ENCODE results near the gene SDCBP2.

The SDCBP2 gene

GRCh38 chr20:1341561-1342265, 12.8 kb upstream of the SDCBP2 start:
- no peak for DNase-seq (ENCODE audit: insufficient read length, low spot score)
- no peak for FAIRE-seq
- no peak for TF ChIP-seq POLR2A (IDR thresholded peaks at IDR 0.05; ENCODE audit: low read depth, low read length)

GRCh38 chr20:1338801-1339200, 9.9 kb upstream of the SDCBP2 start:
- FAIRE-seq (no peak), DNase-seq (ENCODE audit: insufficient read length, low spot score) (no peak)
- no peak for TF ChIP-seq POLR2A (IDR thresholded peaks at IDR 0.05; ENCODE audit: low read depth, low read length)

GRCh38 chr20:1338096-1338495, 9.2 kb upstream of the SDCBP2 start:
- no peak for TF ChIP-seq POLR2A (IDR thresholded peaks at IDR 0.05; ENCODE audit: low read depth, low read length)
- FAIRE-seq (no peak), DNase-seq (ENCODE audit: insufficient read length, low spot score) (no peak)

- TF ChIP-seq POLR2A (IDR thresholded peaks at IDR 0.05; ENCODE audit: low read depth, low read length): no peak
- DNase-seq (ENCODE audit: insufficient read length, low spot score) (no peak), FAIRE-seq (no peak)
Observed at GRCh38 chr20:1337441-1337840, 8.5 kb upstream of the SDCBP2 start.

- no peak for FAIRE-seq
- DNase-seq (ENCODE audit: insufficient read length, low spot score): no peak
- no peak for TF ChIP-seq POLR2A (IDR thresholded peaks at IDR 0.05; ENCODE audit: low read depth, low read length)
Observed at GRCh38 chr20:1336699-1337367, 7.9 kb upstream of the SDCBP2 start.

GRCh38 chr20:1335961-1336698, 7.2 kb upstream of the SDCBP2 start:
- FAIRE-seq: no peak
- no peak for DNase-seq (ENCODE audit: insufficient read length, low spot score)
- no peak for TF ChIP-seq POLR2A (IDR thresholded peaks at IDR 0.05; ENCODE audit: low read depth, low read length)

GRCh38 chr20:1334761-1335160, 5.8 kb upstream of the SDCBP2 start:
- FAIRE-seq (no peak), DNase-seq (ENCODE audit: insufficient read length, low spot score) (no peak)
- TF ChIP-seq POLR2A (IDR thresholded peaks at IDR 0.05; ENCODE audit: low read depth, low read length): no peak

- no peak for TF ChIP-seq POLR2A (IDR thresholded peaks at IDR 0.05; ENCODE audit: low read depth, low read length)
- DNase-seq (ENCODE audit: insufficient read length, low spot score) (no peak), FAIRE-seq (no peak)
Observed at GRCh38 chr20:1334370-1334731, 5.4 kb upstream of the SDCBP2 start.

GRCh38 chr20:1333462-1334369, 4.8 kb upstream of the SDCBP2 start:
- FAIRE-seq (no peak), DNase-seq (ENCODE audit: insufficient read length, low spot score) (no peak)
- TF ChIP-seq POLR2A (IDR thresholded peaks at IDR 0.05; ENCODE audit: low read depth, low read length): no peak

GRCh38 chr20:1332749-1333300, 3.9 kb upstream of the SDCBP2 start:
- no peak for TF ChIP-seq POLR2A (IDR thresholded peaks at IDR 0.05; ENCODE audit: low read depth, low read length)
- no peak for FAIRE-seq
- no peak for DNase-seq (ENCODE audit: insufficient read length, low spot score)

- DNase-seq (ENCODE audit: insufficient read length, low spot score) (peak; percentile 60), FAIRE-seq (no peak)
- no peak for TF ChIP-seq POLR2A (IDR thresholded peaks at IDR 0.05; ENCODE audit: low read depth, low read length)
Observed at GRCh38 chr20:1331801-1332453, 3.0 kb upstream of the SDCBP2 start.

- no peak for TF ChIP-seq POLR2A (IDR thresholded peaks at IDR 0.05; ENCODE audit: low read depth, low read length)
- no peak for DNase-seq (ENCODE audit: insufficient read length, low spot score)
- FAIRE-seq: no peak
Observed at GRCh38 chr20:1331101-1331500, 2.2 kb upstream of the SDCBP2 start.
